ENCODE results near the gene PEBP1. TPM values are rescaled to one million over a fixed set of nuclear protein-coding genes. Genes with fewer than 3 reads are reported as not detected.

The PEBP1 gene
- total and polyA plus RNA-seq, 8 donors = 105 to 303 (median 205) TPM

- H3K36me3 ChIP-seq = no peaks in the 10 kb centered on the region
- H3K4me1 ChIP-seq = peaks cover 0 to 17% (median 14%) of the 10 kb centered on the region in 4 donors
- H3K27ac ChIP-seq = no peak overlapping the region
- DNase-seq = no peak
- H3K9me3 ChIP-seq = no peaks in the 10 kb centered on the region
- TF ChIP-seq POLR2A (IDR thresholded peaks at IDR 0.05) (no peak), POLR2AphosphoS5 (IDR thresholded peaks at IDR 0.05) (no peak), EP300 (IDR thresholded peaks at IDR 0.05) (no peak)
- TF ChIP-seq, protein P1, sequence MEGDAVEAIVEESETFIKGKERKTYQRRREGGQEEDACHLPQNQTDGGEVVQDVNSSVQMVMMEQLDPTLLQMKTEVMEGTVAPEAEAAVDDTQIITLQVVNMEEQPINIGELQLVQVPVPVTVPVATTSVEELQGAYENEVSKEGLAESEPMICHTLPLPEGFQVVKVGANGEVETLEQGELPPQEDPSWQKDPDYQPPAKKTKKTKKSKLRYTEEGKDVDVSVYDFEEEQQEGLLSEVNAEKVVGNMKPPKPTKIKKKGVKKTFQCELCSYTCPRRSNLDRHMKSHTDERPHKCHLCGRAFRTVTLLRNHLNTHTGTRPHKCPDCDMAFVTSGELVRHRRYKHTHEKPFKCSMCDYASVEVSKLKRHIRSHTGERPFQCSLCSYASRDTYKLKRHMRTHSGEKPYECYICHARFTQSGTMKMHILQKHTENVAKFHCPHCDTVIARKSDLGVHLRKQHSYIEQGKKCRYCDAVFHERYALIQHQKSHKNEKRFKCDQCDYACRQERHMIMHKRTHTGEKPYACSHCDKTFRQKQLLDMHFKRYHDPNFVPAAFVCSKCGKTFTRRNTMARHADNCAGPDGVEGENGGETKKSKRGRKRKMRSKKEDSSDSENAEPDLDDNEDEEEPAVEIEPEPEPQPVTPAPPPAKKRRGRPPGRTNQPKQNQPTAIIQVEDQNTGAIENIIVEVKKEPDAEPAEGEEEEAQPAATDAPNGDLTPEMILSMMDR (IDR thresholded peaks at IDR 0.05) = no peak
- intact Hi-C loops (cut with DNase I; ENCODE audit: low total_unique reads) = no loop called here
- 81 to 91% (median 89%) methylated on average over 8 of the region's 8 CpGs for WGBS, 5 donors
- H3K4me3 ChIP-seq = no peak overlapping the region
- no peaks in the 10 kb centered on the region for H3K27me3 ChIP-seq
These were observed 28.2 kb upstream of the PEBP1 start for GRCh38 chr12:118107694-118108093.

GRCh38 chr12:118109088-118109487 is 26.8 kb upstream of the PEBP1 start:
- no peak overlapping the region for H3K27ac ChIP-seq
- peaks cover 0 to 7% (median 7%) of the 10 kb centered on the region in 4 donors for H3K4me1 ChIP-seq
- H3K9me3 ChIP-seq = no peaks in the 10 kb centered on the region
- no peaks in the 10 kb centered on the region for H3K36me3 ChIP-seq
- no peak overlapping the region for H3K4me3 ChIP-seq
- WGBS, 5 donors = 83 to 100% (median 94%) methylated on average over 1 of the region's 1 CpG
- no peaks in the 10 kb centered on the region for H3K27me3 ChIP-seq
- intact Hi-C loops (cut with DNase I; ENCODE audit: low total_unique reads) = no loop called here
- TF ChIP-seq POLR2AphosphoS5 (IDR thresholded peaks at IDR 0.05) (no peak), POLR2A (IDR thresholded peaks at IDR 0.05) (no peak), EP300 (IDR thresholded peaks at IDR 0.05) (no peak)
- TF ChIP-seq, protein P1 (IDR thresholded peaks at IDR 0.05) = no peak
- DNase-seq = no peak

GRCh38 chr12:118119449-118119879 is 16.5 kb upstream of the PEBP1 start:
- Histone ChIP-seq H3K36me3 (peaks cover 0 to 3% (median 0%) of the 10 kb centered on the region in 4 donors), H3K27ac (no peak overlapping the region), H3K9me3 (no peaks in the 10 kb centered on the region), H3K4me3 (no peak overlapping the region), H3K4me1 (peaks cover 1 to 24% (median 8%) of the 10 kb centered on the region in 4 donors), H3K27me3 (no peaks in the 10 kb centered on the region)
- intact Hi-C loops (cut with DNase I; ENCODE audit: low total_unique reads) = no loop called here
- WGBS, 5 donors = 86 to 93% (median 89%) methylated on average over 10 of the region's 10 CpGs
- DNase-seq = no peak
- TF ChIP-seq EP300 (IDR thresholded peaks at IDR 0.05) (no peak), POLR2A (IDR thresholded peaks at IDR 0.05) (no peak)
- TF ChIP-seq, protein P1 (IDR thresholded peaks at IDR 0.05) = no peak

- Histone ChIP-seq H3K27me3 (no peaks in the 10 kb centered on the region), H3K9me3 (no peaks in the 10 kb centered on the region), H3K4me1 (peaks cover 6 to 27% (median 8%) of the 10 kb centered on the region in 4 donors), H3K27ac (peak overlapping the region in 4 of 5 donors; percentile 28 to 61 (median 40)), H3K4me3 (no peak overlapping the region), H3K36me3 (no peaks in the 10 kb centered on the region)
- no peak for TF ChIP-seq EP300 (IDR thresholded peaks at IDR 0.05)
- peak in 1 of 3 donors; percentile 21 for TF ChIP-seq POLR2AphosphoS5 (IDR thresholded peaks at IDR 0.05)
- TF ChIP-seq, protein P1 (IDR thresholded peaks at IDR 0.05) = peak in 4 of 7 experiments; percentile 18 to 79 (median 65)
- no peak for TF ChIP-seq POLR2A (IDR thresholded peaks at IDR 0.05)
- DNase-seq = peak; percentile 84 to 90
- 18 to 50% (median 21%) methylated on average over 3 to 8 of the region's 8 CpGs for WGBS, 5 donors
- intact Hi-C loops (cut with DNase I; ENCODE audit: low total_unique reads) = no loop called here
These were observed 15.2 kb upstream of the PEBP1 start for GRCh38 chr12:118120579-118121363.

Measured in stomach (tissue), 9 donors.